ENCODE results near the gene SORL1.
A peak's percentile ranks its signal among the peaks of the same experiment; 100 is the strongest.

Gene SORL1

DNA sequence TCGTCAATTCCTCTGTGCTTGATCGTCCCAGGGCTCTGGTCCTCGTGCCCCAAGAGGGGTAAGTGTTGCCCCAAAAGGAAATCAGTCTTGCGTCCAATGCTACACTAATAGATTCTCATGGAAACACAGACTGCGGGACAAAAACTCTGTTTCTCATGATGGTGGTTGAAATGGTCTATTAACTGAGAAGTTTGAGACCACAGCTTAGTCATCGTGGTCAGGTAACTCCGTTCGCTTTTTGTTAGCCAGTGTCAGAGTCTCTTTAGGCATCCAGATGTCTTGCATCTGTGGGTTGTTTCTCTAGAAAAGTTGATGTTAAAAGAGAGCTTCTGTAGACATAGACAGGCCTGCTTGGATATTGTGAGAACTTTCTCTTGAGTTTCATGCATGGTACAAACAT, 105.2 kb downstream of the SORL1 start:
- TF ChIP-seq MAX (IDR thresholded peaks at IDR 0.05; ENCODE audit: low read depth, low read length) (no peak), MYC (IDR thresholded peaks at IDR 0.05; ENCODE audit: low read depth, low read length) (no peak), CTCF (IDR thresholded peaks at IDR 0.05; ENCODE audit: low read depth, low read length) (no peak)
- peak; percentile 84 for DNase-seq (ENCODE audit: low read depth)
- H3K4me3 ChIP-seq (ENCODE audit: low read depth, low read length), result no peak overlapping the region

GRCh38 chr11:121559606-121560200, 107.6 kb downstream of the SORL1 start:
- H3K4me3 ChIP-seq (ENCODE audit: low read depth, low read length), result no peak overlapping the region
- no peak for DNase-seq (ENCODE audit: low read depth)
- no peak for TF ChIP-seq MAX (IDR thresholded peaks at IDR 0.05; ENCODE audit: low read depth, low read length)
- TF ChIP-seq MYC (IDR thresholded peaks at IDR 0.05; ENCODE audit: low read depth, low read length), result no peak
- TF ChIP-seq POLR2A (IDR thresholded peaks at IDR 0.05; ENCODE audit: extremely low read depth, insufficient read length), result no peak
- TF ChIP-seq CTCF (IDR thresholded peaks at IDR 0.05; ENCODE audit: low read depth, low read length), result no peak

GRCh38 chr11:121560236-121560635, 108.1 kb downstream of the SORL1 start:
- no peak overlapping the region for H3K4me3 ChIP-seq (ENCODE audit: low read depth, low read length)
- no peak for DNase-seq (ENCODE audit: low read depth)
- TF ChIP-seq MYC (IDR thresholded peaks at IDR 0.05; ENCODE audit: low read depth, low read length) (no peak), CTCF (IDR thresholded peaks at IDR 0.05; ENCODE audit: low read depth, low read length) (no peak), POLR2A (IDR thresholded peaks at IDR 0.05; ENCODE audit: extremely low read depth, insufficient read length) (no peak), MAX (IDR thresholded peaks at IDR 0.05; ENCODE audit: low read depth, low read length) (no peak)

DNA sequence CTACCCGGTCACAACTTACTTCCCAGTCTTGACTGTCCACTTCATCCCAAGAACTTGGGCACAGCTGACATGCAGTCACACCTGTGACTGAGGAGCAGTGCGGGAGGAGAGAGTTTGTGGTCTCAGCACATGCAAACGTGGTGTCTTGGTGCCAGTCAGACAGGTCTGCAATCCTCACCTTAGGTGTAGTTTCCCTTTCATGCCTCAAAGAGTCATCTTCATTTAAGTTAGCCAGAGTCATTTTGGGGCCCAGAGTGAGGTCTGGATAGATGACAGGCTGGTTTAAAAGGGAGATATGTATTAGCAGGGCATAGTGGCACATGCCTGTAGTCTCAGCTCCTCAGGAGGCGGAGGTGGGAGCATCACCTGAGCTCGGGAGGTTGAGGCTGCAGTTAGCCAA, 109.1 kb downstream of the SORL1 start:
- no peak for DNase-seq (ENCODE audit: low read depth)
- TF ChIP-seq CTCF (IDR thresholded peaks at IDR 0.05; ENCODE audit: low read depth, low read length) (no peak), MAX (IDR thresholded peaks at IDR 0.05; ENCODE audit: low read depth, low read length) (no peak), MYC (IDR thresholded peaks at IDR 0.05; ENCODE audit: low read depth, low read length) (no peak), POLR2A (IDR thresholded peaks at IDR 0.05; ENCODE audit: extremely low read depth, insufficient read length) (no peak)

GRCh38 chr11:121561716-121562115, 109.6 kb downstream of the SORL1 start:
- no peak for DNase-seq (ENCODE audit: low read depth)
- TF ChIP-seq MAX (IDR thresholded peaks at IDR 0.05; ENCODE audit: low read depth, low read length) (no peak), POLR2A (IDR thresholded peaks at IDR 0.05; ENCODE audit: extremely low read depth, insufficient read length) (no peak), CTCF (IDR thresholded peaks at IDR 0.05; ENCODE audit: low read depth, low read length) (no peak), MYC (IDR thresholded peaks at IDR 0.05; ENCODE audit: low read depth, low read length) (no peak)
- H3K4me3 ChIP-seq (ENCODE audit: low read depth, low read length), result no peak overlapping the region

More for the DNA sequence above, 109.1 kb downstream of the SORL1 start:
- no peak overlapping the region for H3K4me3 ChIP-seq (ENCODE audit: low read depth, low read length)
